GM12878 (cell line): Measurements from ENCODE around the gene FBXL22. TPM values are rescaled to one million over a fixed set of nuclear protein-coding genes. Genes with fewer than 3 reads are reported as not detected.

Source experiments
- ATAC-seq: fragments of 200-7000 bp; cut with Tn5 transposase; 3 replicates; pipeline ENCODE4 v1.9.1; 2020; ENCODE audit warnings: mild to moderate bottlenecking, moderate library complexity
- BruUV-seq: library from RNA; stranded (reverse); fragments of 400-500 nt; replicated peaks from 2 replicates; lab custom pipeline; 2021; lab: Mats Ljungman, UMichigan
- CTCF ChIA-PET: fragments of 300-600 bp; sonication (Branson Sonifier 250); formaldehyde crosslinking; extraction: SDS; loops from one replicate; lab custom pipeline; 2021; ENCODE audit warnings: inconsistent platforms; lab: Yijun Ruan, JAX
- POLR2A ChIA-PET: fragments of 350-600 bp; formaldehyde crosslinking; extraction: SDS; loops from one replicate; lab custom pipeline; 2021; ENCODE audit warnings: inconsistent platforms; lab: Charles Lee
- RAD21 ChIA-PET: fragments of 300-600 bp; sonication (Branson Sonifier 250); formaldehyde crosslinking; loops from one replicate; lab custom pipeline; 2023; ENCODE audit warnings: antibody characterized with exemption; ENCODE audit not compliant: unreplicated experiment; lab: Charles Lee
- SMC1A ChIA-PET: fragments of 300-600 bp; sonication (Branson Sonifier 250); formaldehyde crosslinking; loops from one replicate; lab custom pipeline; 2023; ENCODE audit not compliant: unreplicated experiment, uncharacterized antibody; lab: Charles Lee
- DNase-seq: peaks from one replicate; pipeline ENCODE4 v3.0.0-alpha.2; 2011; ENCODE audit warnings: low read depth, low spot score
- FAIRE-seq: peaks from 3 replicates; lab custom pipeline; 2011; peaks lifted over from hg19 to GRCh38; lab: Jason Lieb, UNC
- H2AFZ ChIP-seq: 2 replicates; pipeline ENCODE4 v1.6.0; 2011; ENCODE audit warnings: low read depth, low read length, control low read depth; ENCODE audit not compliant: control insufficient read depth
- H3K27ac ChIP-seq: 2 replicates; pipeline ENCODE4 v1.5.1; 2011; ENCODE audit warnings: control low read depth; ENCODE audit not compliant: control insufficient read depth, insufficient read depth
- H3K27me3 ChIP-seq, 2 experiments: replicated peaks in 1 of 2; 2 replicates each; pipeline versions ENCODE4 v1.6.0 to v1.6.1; 2011; ENCODE audit warnings: low read length in 1 of 2; ENCODE audit not compliant: control insufficient read depth in 2 of 2, insufficient read depth in 2 of 2
- H3K36me3 ChIP-seq, 2 experiments: 2 replicates each; pipeline ENCODE4 v1.5.1; 2011; ENCODE audit warnings: low read length in 1 of 2; ENCODE audit not compliant: control insufficient read depth in 2 of 2, insufficient read depth in 2 of 2
- H3K4me1 ChIP-seq: 2 replicates; pipeline ENCODE4 v1.6.1; 2011; ENCODE audit warnings: mild to moderate bottlenecking, low read length, moderate library complexity, mixed read lengths; ENCODE audit not compliant: control insufficient read depth, insufficient read depth
- H3K4me2 ChIP-seq: 2 replicates; pipeline ENCODE4 v1.6.0; 2011; ENCODE audit warnings: control low read depth; ENCODE audit not compliant: control insufficient read depth, insufficient read depth
- H3K4me3 ChIP-seq: fragments of 200-600 bp; sonication (generic); 2 replicates; pipeline ENCODE4 v1.5.1; 2016
- H3K79me2 ChIP-seq: 2 replicates; pipeline ENCODE4 v1.6.0; 2011; ENCODE audit warnings: low read length; ENCODE audit not compliant: control insufficient read depth, insufficient read depth
- H3K9ac ChIP-seq: 2 replicates; pipeline ENCODE4 v1.8.0; 2011; ENCODE audit warnings: low read length, control low read depth, mixed read lengths; ENCODE audit not compliant: control insufficient read depth, insufficient read depth
- H3K9me3 ChIP-seq: replicated peaks from 3 replicates; pipeline ENCODE4 v1.5.1; 2011; ENCODE audit warnings: mild to moderate bottlenecking, low read length; ENCODE audit not compliant: control insufficient read depth, insufficient read depth
- H4K20me1 ChIP-seq: 2 replicates; pipeline ENCODE4 v1.6.0; 2011; ENCODE audit not compliant: control insufficient read depth, insufficient read depth
- ASH2L ChIP-seq: fragments of 300-600, 200-600 bp; sonication (generic); IDR thresholded peaks from 2 replicates; pipeline ENCODE4 v1.6.1; 2017; ENCODE audit warnings: low read depth, mild to moderate bottlenecking, borderline replicate concordance
- BHLHE40 ChIP-seq, 2 experiments: fragments of 450-650 bp in 1 of 2; IDR thresholded peaks; 2 replicates each; pipeline ENCODE4 v1.6.1; 2011 to 2017; ENCODE audit warnings: low read depth in 2 of 2, borderline replicate concordance in 1 of 2, improper control_type of control experiment in 1 of 2, low read length in 1 of 2, mild to moderate bottlenecking in 1 of 2
- BMI1 ChIP-seq: fragments of 450-650 bp; IDR thresholded peaks from 2 replicates; pipeline ENCODE4 v1.6.1; 2016; ENCODE audit warnings: mild to moderate bottlenecking, moderate library complexity, borderline replicate concordance
- FOXM1 ChIP-seq: IDR thresholded peaks from 2 replicates; pipeline ENCODE4 v1.6.1; 2012; ENCODE audit warnings: low read depth, mild to moderate bottlenecking, inconsistent platforms, low read length, moderate library complexity
- NFYA ChIP-seq: IDR thresholded peaks from 2 replicates; pipeline ENCODE4 v1.6.1; 2011; ENCODE audit warnings: low read depth, mild to moderate bottlenecking, low read length, improper control_type of control experiment, borderline replicate concordance
- NR2F1 ChIP-seq: fragments of 450-650 bp; conservative IDR thresholded peaks from 2 replicates; pipeline ENCODE4 v1.6.1; 2017; ENCODE audit warnings: mild to moderate bottlenecking
- TARDBP ChIP-seq: IDR thresholded peaks from 2 replicates; pipeline ENCODE4 v1.6.1; 2016; ENCODE audit warnings: borderline replicate concordance
- TBL1XR1 ChIP-seq: IDR thresholded peaks from 2 replicates; pipeline ENCODE4 v1.6.1; 2012; ENCODE audit warnings: low read depth, low read length, improper control_type of control experiment
- ZNF384 ChIP-seq: IDR thresholded peaks from 2 replicates; pipeline ENCODE4 v1.6.1; 2012; ENCODE audit warnings: low read depth, mild to moderate bottlenecking, low read length, improper control_type of control experiment, borderline replicate concordance
- ZZZ3 ChIP-seq: IDR thresholded peaks from 2 replicates; pipeline ENCODE4 v1.6.1; 2011; ENCODE audit warnings: low read depth; ENCODE audit not compliant: control insufficient read depth, insufficient read length
- WGBS: methylation state at CpG from one replicate; pipeline ENCODE4 v1.1.6; 2016; ENCODE audit warnings: low lambda C conversion rate; ENCODE audit not compliant: insufficient replicate concordance, insufficient coverage; ENCODE audit errors: missing lambda C conversion rate; 5-methylcytosine and 5-hydroxymethylcytosine counted together
- in situ Hi-C: fragments of 300-500 bp; cut with MboI; formaldehyde crosslinking; loops from 9 replicates; pipeline ENCODE4 v1.14.3; 2018; ENCODE audit warnings: mixed read lengths
- intact Hi-C: fragments of 100-400 bp; cut with micrococcal nuclease; formaldehyde crosslinking; loops from one replicate; pipeline ENCODE4 v1.14.2; 2022; ENCODE audit not compliant: unreplicated experiment
- polyA plus RNA-seq, 11 experiments: library from polyadenylated mRNA; depleted of rRNA in 4 of 11; unstranded in 6 of 11; stranded (reverse) in 5 of 11; fragments of >200 nt; fragmentation: Nextera tagmentation in 4 of 11; fragmentation: Illumina TruSeq in 1 of 11; extraction: Ambion mirVana in 4 of 11; extraction: Trizol in 1 of 11; gene quantifications; 1 replicate in 1 of 11; 2 replicates in 10 of 11; pipeline versions ENCODE4 v1.2.1 to v1.2.3, GENCODE V29; 2011 to 2016; ENCODE audit warnings: inconsistent platforms in 2 of 11, missing spikeins in 2 of 11, low read depth in 1 of 11
- total RNA-seq, 4 experiments: library from RNA; depleted of rRNA in 3 of 4; stranded (reverse); fragments of >200 nt in 3 of 4; fragmentation: Illumina TruSeq in 1 of 4; extraction: Trizol in 1 of 4; gene quantifications; 2 replicates each; pipeline versions ENCODE4 v1.2.1 to v1.2.3, GENCODE V29; 2013 to 2021

Gene FBXL22
- total and polyA plus RNA-seq, 10 of the 15 experiments (the other 5 are each of a cell fraction or from before 2014, with no cell fraction given), result 0.05 to 2.6 (median 0.52) TPM

DNA sequence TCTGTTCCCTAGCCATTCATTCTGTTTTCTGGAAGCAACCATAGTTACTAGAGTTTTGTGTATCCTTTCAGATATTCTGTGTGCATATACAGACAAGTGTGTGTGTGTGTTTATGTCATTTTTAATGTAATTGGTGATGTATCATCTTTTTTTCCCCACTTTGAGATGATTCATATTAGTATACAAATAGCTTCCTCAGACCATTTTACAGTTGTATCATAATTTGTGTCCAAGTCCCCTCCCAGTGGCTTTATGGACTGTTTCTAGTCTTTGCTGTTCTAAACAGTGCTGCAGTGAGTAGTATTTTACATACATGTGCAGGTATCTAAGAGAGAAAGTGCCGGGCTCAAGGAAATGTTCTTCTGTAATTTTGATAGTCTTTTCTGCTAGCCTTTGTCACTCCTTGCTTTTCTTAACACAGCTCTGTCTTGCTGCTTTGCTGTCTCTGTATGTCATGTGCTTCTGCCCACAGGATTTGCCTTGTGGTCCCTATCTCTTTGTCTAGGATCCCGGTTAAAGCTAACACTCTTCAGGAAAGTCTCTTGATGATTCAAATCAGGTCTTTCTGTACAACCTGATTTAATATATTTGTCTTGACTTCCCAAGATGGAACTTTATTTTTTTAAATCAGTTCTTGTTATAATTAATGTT lies 31.5 kb upstream of the FBXL22 start:
- RAD21 ChIA-PET, result interaction anchor here (1.1 to 2.1 kb wide), 8 partner anchors 10 to 99 kb away, joined by 3 to 6 read pairs (median 4); partner anchors contain the start of gene FBXL22
- Histone ChIP-seq H3K9ac (no peak overlapping the region), H3K4me3 (no peak overlapping the region), H3K27me3 (no peaks in the 10 kb centered on the region), H4K20me1 (no peaks in the 10 kb centered on the region), H3K9me3 (no peaks in the 10 kb centered on the region), H3K36me3 (peaks cover 19 to 22% of the 10 kb centered on the region in 2 experiments), H3K4me1 (no peaks in the 10 kb centered on the region), H3K79me2 (no peaks in the 10 kb centered on the region), H2AFZ (no peak overlapping the region), H3K4me2 (no peak overlapping the region), H3K27ac (no peak overlapping the region)
- intact Hi-C loops (no loop called here), in situ Hi-C loops (no loop called here)
- no TSS peak for BruUV-seq
- DNase-seq, result no peak
- ATAC-seq, result peak; percentile 49
- POLR2A ChIA-PET, result interaction anchor here (0.7 to 1.5 kb wide), 3 partner anchors 11 to 144 kb away, joined by 3 to 4 read pairs (median 3); no protein-coding TSS in a partner anchor
- CTCF ChIA-PET, result interaction anchor here (0.8 to 1.7 kb wide), 5 partner anchors 15 to 44 kb away, joined by 3 to 4 read pairs (median 4); no protein-coding TSS in a partner anchor
- no peak for FAIRE-seq
- TF ChIP-seq NFYA (no peak), BHLHE40 (IDR thresholded peaks at IDR 0.05; ENCODE audit: borderline replicate concordance in 1 of 2, low read depth in 2 of 2, low read length in 1 of 2) (0 out of 4 replicates have a peak, but pooled peaks of 1 of the 2 experiments have one; percentile 20)
- SMC1A ChIA-PET, result interaction anchor here (0.7 to 2.9 kb wide), 19 partner anchors 8 to 99 kb away, joined by 3 to 15 read pairs (median 5); no protein-coding TSS in a partner anchor
- WGBS, result 48% methylated on average over 2 of the region's 2 CpGs

DNA sequence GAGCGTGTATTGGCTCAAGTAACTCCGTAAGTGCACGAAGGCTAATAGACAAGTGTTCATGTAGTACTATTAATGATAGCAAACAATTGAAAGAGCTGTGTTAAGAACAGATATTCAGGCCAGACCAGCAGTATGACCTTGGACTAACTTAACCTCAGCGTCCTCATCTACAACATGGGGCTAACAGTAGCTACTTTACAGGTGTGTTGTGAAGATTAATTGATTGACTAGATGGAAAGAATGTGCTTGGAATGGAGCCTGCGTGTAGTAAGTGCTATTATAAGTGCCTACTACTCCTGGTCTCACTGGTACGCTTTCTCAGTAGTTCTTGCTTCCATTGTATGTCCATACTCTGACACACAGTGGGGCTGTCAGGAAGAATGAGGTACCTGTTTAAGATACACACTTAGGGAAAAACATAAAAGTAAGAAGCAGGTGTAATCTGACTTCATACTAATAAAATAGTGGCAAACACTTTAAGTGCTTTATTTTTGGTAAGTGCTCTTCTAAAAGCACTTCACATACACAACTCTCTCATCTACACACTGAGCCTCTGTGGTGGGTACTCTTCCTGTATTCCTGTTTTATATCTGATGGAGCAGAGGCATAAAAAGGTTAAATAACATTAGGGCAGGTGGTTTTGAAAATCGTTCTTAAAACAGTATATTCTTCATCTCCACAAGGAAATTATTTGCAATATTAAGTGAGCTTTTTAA lies 24.3 kb upstream of the FBXL22 start:
- peaks cover 9 to 25% of the 10 kb centered on the region in 2 experiments; a peak in 3 of 4 replicates for H3K36me3 ChIP-seq
- in situ Hi-C loops, result no loop called here
- CTCF ChIA-PET, result interaction anchor here (2.0 kb wide), 1 partner anchor 106 kb away, joined by 4 read pairs; no protein-coding TSS in a partner anchor
- TF ChIP-seq FOXM1 (no peak), ZZZ3 (no peak), ASH2L (no peak), TARDBP (no peak), ZNF384 (no peak), NR2F1 (no peak), TBL1XR1 (no peak), BMI1 (no peak)

More for the DNA sequence above, 24.3 kb upstream of the FBXL22 start:
- ChIA-PET SMC1A (interaction anchor here (1.1 to 3.0 kb wide), 6 partner anchors 8 to 108 kb away, joined by 3 to 14 read pairs (median 6); no protein-coding TSS in a partner anchor), RAD21 (no interaction called here), POLR2A (interaction anchor here (0.6 kb wide), 1 partner anchor 106 kb away, joined by 3 read pairs; no protein-coding TSS in a partner anchor)
- H3K79me2 ChIP-seq, result no peaks in the 10 kb centered on the region
- H3K4me3 ChIP-seq, result no peak overlapping the region
- DNase-seq, result no peak
- 86% methylated on average over 7 of the region's 7 CpGs for WGBS
- H3K27ac ChIP-seq, result no peak overlapping the region
- no peak for ATAC-seq
- no peaks in the 10 kb centered on the region for H3K27me3 ChIP-seq
- FAIRE-seq, result no peak
- H2AFZ ChIP-seq, result no peak overlapping the region
- intact Hi-C loops, result no loop called here
- H3K9me3 ChIP-seq, result no peaks in the 10 kb centered on the region
- H3K9ac ChIP-seq, result no peak overlapping the region
- no peaks in the 10 kb centered on the region for H4K20me1 ChIP-seq
- H3K4me1 ChIP-seq, result no peaks in the 10 kb centered on the region
- H3K4me2 ChIP-seq, result no peak overlapping the region
- BruUV-seq, result no TSS peak
